HG03175 (cell line): ENCODE results near the gene PRRT3.
"Not testable (repeated sequence)": the region's sequence is repeated elsewhere in the genome, so short reads cannot be mapped to it uniquely, and the experiment has no call there.

Experiments used
- ATAC-seq: cut with Tn5 transposase; IDR thresholded peaks from one replicate; pipeline ENCODE4 v1.9.1; 2021; ENCODE audit warnings: mild to moderate bottlenecking, moderate library complexity; ENCODE audit not compliant: unreplicated experiment

PRRT3 gene

DNA sequence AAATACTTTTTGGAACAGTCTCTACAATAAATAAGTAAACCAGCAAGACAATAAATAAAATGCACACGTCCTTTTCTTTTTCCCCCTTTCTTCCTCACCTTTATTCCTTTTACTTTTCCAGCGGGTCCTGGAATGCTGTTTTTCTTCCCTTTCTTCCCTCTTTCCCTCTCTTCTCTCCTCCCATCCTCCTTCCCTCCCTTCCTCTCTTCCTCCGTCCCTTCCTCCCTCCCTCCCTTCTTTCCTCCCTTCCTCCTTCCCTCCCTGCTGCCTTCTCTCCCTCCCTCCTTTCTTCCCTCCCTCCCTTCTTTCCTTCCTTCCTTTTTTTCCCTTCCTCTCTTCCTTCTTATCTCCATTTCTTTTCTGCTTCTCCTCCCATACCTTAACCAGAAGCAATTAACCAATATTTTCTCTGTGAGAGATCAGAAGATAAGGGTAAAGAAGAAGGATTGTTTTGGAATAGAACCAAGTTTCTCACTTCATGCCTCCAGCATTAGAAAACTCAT is 52.9 kb downstream of the PRRT3 start:
- no peak for ATAC-seq

GRCh38 chr3:9898467-9899241 is 53.6 kb downstream of the PRRT3 start:
- no peak for ATAC-seq

GRCh38 chr3:9897408-9898372 is 54.5 kb downstream of the PRRT3 start:
- ATAC-seq = peak; percentile 68

GRCh38 chr3:9896755-9897407 is 55.3 kb downstream of the PRRT3 start:
- ATAC-seq = not testable (repeated sequence)

- ATAC-seq = not testable (repeated sequence)
Observed at GRCh38 chr3:9895715-9896114, 56.5 kb downstream of the PRRT3 start.
